CD4-positive, alpha-beta T cell treated with Interleukin-15 for 1 hour (primary cell): Measurements from ENCODE around the gene MAML3.
"Not testable (repeated sequence)": the region's sequence is repeated elsewhere in the genome, so short reads cannot be mapped to it uniquely, and the experiment has no call there.

Experiments used
- DNase-seq: peaks from one replicate; pipeline ENCODE4 v3.0.0-alpha.2; 2020

MAML3 gene

DNA sequence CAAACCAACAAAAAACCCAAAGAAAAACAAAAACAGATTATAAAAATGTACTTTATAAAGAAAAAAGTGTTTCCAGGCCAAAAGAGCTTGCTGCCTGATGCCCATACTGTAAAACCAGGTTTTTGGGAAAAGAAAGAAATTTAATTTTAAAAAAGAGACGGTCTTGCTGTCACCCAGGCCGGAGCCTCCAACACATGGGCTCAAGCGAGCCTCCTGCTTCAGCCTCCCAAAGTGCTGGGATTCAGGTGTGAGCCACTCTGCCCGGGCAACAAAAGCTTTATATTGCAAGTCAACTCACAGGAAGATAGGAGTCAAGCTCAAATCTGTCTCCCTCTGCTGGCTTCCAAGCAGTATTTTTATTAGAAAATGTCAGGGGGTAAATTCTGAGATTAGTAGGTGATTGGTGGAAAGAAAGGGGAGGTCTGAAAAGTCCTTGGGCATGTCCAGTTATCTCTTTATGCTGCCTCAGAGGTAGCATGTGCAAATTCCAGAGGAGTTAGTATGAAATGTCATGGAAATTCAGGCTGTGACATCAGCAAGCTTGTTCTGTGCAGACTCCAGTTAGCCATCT is 449.0 kb downstream of the MAML3 start:
- no peak for DNase-seq

DNA sequence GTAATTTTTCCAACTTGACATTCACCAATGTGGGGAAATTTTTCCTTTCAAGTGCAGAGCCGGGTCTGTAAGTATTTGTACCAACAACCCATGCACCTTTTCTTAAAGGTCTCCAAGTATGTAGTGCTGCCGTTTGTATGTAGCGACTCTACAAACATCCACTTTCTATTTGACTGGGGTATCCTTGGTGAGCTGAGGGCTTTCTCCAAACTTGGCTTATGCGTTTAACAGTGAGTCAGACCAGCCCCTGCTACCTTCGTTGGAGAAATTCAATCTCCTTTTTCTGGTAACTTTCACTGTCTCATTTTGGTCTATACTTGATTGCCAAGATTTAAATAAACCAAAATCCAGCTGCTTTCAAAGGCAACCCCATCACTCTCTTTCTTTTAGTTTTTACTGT is 453.4 kb downstream of the MAML3 start:
- DNase-seq = no peak

DNA sequence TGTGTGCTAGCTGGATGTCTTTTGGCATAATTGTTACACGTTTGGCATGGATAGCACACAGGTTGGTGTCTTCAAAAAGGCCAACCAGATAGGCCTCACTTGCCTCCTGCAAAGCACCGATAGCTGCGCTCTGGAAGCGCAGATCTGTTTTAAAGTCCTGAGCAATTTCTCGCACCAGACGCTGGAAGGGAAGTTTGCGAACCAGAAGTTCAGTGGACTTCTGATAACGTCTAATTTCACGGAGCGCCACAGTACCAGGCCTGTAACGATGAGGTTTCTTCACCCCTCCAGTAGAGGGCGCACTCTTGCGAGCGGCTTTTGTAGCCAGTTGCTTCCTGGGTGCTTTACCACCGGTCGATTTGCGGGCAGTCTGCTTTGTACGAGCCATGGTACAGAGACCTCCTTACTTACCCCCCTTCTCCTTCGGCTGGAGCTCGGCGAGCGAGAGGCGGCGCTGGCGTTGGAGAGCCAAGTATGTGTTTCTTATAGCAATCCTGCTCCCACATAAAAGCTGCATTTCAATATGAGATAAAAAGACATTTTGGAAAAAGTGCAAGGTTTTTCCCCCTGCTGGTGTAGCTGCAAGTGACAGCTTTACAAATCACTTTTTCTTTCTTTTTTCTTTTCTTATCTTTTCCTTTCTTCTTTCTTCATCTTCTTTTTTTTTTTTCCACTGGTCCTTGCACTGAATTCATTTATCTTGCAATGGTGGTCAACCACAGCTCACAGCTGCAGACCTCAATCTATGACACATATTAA is 455.6 kb downstream of the MAML3 start:
- not testable (repeated sequence) for DNase-seq

- no peak for DNase-seq
Measured at GRCh38 chr4:139696491-139696890, 457.5 kb downstream of the MAML3 start.

DNA sequence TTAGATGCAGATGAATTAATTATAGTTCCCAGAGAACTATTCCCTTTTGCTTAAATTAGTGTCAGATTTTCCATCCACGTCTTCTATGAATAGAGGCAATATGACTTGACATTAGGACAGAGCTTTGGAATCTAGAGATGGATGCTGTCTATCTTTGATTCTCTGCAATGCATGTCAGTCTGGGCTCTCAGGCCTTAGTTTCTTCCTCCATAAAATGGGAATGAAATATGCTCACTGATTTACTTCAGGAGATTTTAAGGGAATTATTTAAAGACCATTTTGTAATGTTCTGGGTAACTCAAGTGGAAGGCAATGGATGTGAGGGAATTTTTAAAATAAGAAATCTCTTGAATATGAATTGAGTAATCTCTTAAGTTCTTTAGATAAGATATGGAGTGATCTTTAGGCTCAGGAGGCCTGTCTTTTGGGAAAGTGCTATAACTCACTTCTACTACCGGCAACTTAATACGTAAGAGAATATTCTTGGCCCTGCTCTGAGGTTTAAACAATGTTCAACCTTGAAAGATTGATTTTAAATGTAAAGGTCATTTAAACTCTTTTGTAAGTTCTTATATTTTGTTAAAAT is 459.4 kb downstream of the MAML3 start:
- DNase-seq = no peak

GRCh38 chr4:139692309-139693012 is 461.5 kb downstream of the MAML3 start:
- no peak for DNase-seq

DNA sequence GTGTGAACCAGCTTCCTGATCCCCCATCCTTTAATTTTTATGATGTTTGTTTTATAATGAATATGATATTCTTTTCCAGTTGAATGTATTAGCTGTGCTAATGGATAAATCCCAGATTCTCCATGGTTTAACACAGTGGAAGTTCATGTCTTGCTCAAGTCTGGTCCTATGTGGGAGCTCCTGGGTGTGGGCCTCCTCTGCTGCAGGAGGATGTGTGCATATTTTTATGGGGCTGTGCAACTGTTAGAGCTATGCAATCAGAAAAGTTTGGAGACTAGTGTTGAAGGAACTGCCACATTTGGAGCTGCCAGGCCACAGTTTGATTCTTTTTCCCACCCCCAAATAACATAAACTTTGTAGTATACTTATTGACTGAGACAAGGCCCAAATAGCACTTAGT is 463.6 kb downstream of the MAML3 start:
- no peak for DNase-seq

DNA sequence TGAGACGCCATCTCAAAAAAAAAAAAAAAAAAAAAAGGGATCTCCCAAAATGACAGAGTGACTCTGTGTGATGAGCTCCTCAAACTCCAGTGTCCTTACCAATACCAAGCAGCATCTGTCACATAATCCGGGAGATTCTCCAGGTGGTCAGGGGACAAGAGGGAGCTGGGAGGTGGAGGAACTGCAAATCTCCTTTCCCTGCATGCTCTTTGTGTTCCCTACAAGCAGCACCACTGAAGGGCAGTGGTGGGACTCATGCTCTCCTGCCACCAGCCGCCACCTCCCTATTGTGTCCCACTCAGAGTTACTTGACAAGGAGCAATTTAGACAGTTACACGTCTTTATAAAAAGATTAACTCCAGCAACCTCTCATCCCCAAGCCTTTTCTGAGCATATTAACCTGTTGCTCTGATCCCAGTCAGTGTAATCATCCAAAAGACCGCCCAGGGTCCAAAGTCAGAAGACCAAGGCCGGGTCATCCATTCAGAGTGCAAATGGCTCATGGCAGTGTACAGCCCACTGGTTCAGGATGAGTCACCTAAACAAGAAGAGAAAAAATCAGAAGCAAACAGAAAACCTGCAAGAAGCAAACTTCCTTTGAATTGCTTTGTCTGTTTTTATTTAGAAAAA is 464.8 kb downstream of the MAML3 start:
- no peak for DNase-seq

GRCh38 chr4:139686988-139687387 is 467.0 kb downstream of the MAML3 start:
- no peak for DNase-seq

DNA sequence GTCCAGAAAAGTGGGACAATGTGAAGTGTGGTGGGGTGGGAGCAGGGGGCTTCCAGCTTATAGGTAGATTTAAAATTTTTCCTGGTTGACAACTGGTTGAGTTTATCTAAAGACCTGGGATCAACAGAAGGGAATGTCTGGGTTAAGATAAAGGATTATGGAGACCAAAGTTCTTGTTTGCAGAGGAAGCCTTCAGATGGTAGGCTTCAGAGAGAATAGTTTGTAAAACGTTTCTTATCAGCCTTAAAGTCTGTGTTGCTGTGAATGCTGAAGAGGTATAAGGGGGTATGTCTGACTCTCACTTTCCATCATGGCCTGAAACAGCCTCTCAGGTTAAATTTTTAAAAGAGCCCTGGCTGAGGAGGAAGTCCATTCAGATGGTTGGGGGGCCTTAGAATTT is 467.9 kb downstream of the MAML3 start:
- no peak for DNase-seq

GRCh38 chr4:139685180-139685579 is 468.8 kb downstream of the MAML3 start:
- no peak for DNase-seq

DNA sequence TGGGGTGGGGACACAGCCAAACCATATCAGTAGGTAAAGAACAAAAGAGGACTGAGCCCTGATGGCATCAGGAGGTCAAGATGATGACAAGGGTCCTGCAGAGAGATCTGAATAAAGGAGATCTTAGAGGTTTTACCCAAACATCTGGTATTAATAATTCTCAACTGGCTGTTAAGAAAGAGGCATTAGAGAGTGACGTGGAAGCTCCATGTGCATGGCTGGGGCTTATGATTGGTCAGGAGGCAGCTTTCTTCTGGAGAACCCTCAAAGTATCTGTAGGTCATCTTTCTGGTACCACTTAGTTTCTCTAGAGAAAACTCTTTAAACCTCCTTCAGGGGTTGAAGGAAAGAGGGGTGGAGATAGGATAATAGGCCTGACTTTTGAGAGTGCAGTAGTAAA is 469.6 kb downstream of the MAML3 start:
- no peak for DNase-seq

DNA sequence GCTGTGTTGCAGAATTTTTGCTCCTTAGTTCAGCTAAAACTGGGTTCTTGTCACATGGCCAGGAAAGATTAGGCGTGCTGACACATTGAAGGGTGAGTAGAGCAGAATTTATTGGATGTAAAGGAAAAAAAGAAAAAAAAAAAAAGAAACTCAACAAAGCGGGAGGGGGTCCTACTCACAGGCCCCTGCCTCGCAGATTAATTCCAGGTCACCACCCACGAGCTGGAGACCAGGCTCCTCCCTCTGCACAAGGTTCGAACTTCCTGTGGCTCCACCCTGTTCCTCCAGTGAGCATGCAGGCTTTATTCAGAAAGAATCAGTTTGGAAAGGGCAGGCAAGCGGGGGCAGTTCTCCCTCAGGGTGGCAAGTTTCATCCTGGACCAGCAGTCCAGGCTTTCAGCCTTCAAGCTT is 471.2 kb downstream of the MAML3 start:
- DNase-seq = no peak

GRCh38 chr4:139682309-139682708 is 471.7 kb downstream of the MAML3 start:
- DNase-seq = no peak

GRCh38 chr4:139676913-139677585 is 476.9 kb downstream of the MAML3 start:
- no peak for DNase-seq

- DNase-seq = no peak
Measured at GRCh38 chr4:139676365-139676764, 477.6 kb downstream of the MAML3 start.

DNA sequence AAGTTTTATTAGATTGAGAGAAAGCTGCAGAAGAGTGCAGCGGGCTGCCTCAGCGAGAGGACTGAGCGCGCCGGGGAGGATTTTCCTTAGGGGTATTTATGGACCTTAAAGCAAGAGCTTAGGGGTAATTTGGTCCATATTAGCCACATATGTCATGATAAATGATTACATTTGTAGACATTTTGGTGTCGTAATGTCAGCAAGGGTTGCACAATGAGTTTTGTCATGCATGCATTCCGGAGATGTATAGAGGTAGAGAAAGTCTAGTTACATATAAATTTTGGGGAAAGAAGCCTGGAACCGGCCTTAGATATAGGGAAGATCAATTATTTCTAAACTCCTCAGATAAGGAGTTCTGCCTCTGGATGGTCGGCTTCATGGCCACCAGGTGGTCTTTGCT is 478.3 kb downstream of the MAML3 start:
- no peak for DNase-seq

GRCh38 chr4:139674875-139675550 is 479.0 kb downstream of the MAML3 start:
- DNase-seq = no peak

GRCh38 chr4:139672732-139673131 is 481.3 kb downstream of the MAML3 start:
- DNase-seq = no peak

- DNase-seq = no peak
Measured at GRCh38 chr4:139672215-139672614, 481.8 kb downstream of the MAML3 start.

DNA sequence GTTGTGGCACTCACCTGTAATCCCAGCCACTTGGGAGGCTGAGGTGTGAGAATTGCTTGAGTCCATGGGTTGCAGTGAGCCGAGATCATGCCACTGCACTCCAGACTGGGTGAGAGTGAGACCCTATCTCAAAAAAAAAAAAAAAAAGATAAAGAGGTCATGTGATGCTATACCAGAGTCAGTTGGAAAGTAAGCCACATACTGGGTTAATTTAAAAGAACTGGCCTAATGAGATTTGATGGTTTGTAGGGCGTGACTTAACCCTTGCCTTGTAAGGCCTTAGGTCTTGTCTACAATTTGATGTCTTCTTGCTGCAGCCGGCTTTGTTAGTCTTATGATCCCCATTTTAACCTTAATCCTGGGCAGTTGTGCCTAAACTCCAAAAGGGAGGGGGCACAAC is 483.2 kb downstream of the MAML3 start:
- no peak for DNase-seq

DNA sequence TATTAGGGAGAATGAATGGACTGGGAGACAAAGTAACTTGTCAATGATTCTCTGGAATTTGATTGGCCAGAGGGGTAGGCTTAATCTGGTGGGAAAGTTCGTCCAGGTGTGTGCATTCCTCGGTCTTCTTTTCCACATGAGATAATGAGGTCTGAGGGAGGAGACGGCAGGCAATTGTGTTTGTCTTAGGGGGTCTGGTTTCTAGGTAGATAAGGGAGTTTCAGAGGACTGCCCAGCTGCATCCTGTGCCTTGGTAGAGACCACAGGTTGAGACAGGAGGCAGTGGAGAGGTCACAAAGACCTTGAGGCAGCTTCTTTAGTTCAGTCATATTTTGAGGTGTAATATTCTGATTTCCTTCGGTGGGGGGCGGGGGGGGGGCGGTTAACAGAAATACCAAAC is 484.1 kb downstream of the MAML3 start:
- DNase-seq = no peak
